GM23338 (cell line): ENCODE results near the gene MPRIP. TPM values are rescaled to one million over a fixed set of nuclear protein-coding genes. Genes with fewer than 3 reads are reported as not detected.

Experiments used
- ATAC-seq: fragments of 200-7000 bp; cut with Tn5 transposase; 3 replicates; pipeline ENCODE4 v1.9.1; 2020
- DNase-seq: peaks from one replicate; pipeline ENCODE4 v3.0.0-alpha.2; 2015; ENCODE audit warnings: low spot score
- H2AFZ ChIP-seq: fragments of 200-600 bp; sonication (generic); 2 replicates; pipeline ENCODE4 v1.8.0; 2016; ENCODE audit warnings: antibody characterized with exemption, mild to moderate bottlenecking, moderate library complexity
- H3F3A ChIP-seq: fragments of 200-600 bp; sonication (generic); replicated peaks from 2 replicates; pipeline ENCODE4 v1.8.0; 2017; ENCODE audit warnings: antibody characterized with exemption, mixed run types, low read depth
- H3K27ac ChIP-seq: fragments of 200-600 bp; sonication (generic); 2 replicates; pipeline ENCODE4 v1.6.1; 2016; ENCODE audit warnings: low read depth
- H3K27me3 ChIP-seq: fragments of 200-600 bp; sonication (generic); 2 replicates; pipeline ENCODE4 v1.8.0; 2016; ENCODE audit warnings: mild to moderate bottlenecking, mixed run types, moderate library complexity; ENCODE audit not compliant: insufficient read depth
- H3K36me3 ChIP-seq: fragments of 200-600 bp; sonication (generic); 2 replicates; pipeline ENCODE4 v1.8.0; 2016; ENCODE audit warnings: mild to moderate bottlenecking; ENCODE audit not compliant: insufficient read depth
- H3K4me1 ChIP-seq: fragments of 200-600 bp; sonication (generic); 2 replicates; pipeline ENCODE4 v1.8.0; 2016; ENCODE audit warnings: mild to moderate bottlenecking, moderate library complexity; ENCODE audit not compliant: insufficient read depth
- H3K4me2 ChIP-seq: fragments of 200-600 bp; sonication (generic); 2 replicates; pipeline ENCODE4 v1.7.1; 2017; ENCODE audit warnings: mixed run types
- H3K4me3 ChIP-seq: fragments of 200-600 bp; sonication (generic); 2 replicates; pipeline ENCODE4 v1.6.1; 2016; ENCODE audit warnings: mixed run types
- H3K79me2 ChIP-seq: fragments of 200-600 bp; sonication (generic); replicated peaks from 2 replicates; pipeline ENCODE4 v1.8.0; 2017; ENCODE audit warnings: mild to moderate bottlenecking; ENCODE audit not compliant: insufficient read depth
- H3K9me2 ChIP-seq: fragments of 200-600 bp; sonication (generic); 2 replicates; pipeline ENCODE4 v1.8.0; 2017; ENCODE audit not compliant: insufficient read depth
- H4K20me1 ChIP-seq: fragments of 200-600 bp; sonication (generic); replicated peaks from 2 replicates; pipeline ENCODE4 v1.8.0; 2017; ENCODE audit warnings: mild to moderate bottlenecking; ENCODE audit not compliant: insufficient read depth
- H3K27ac Mint-ChIP-seq: 2 replicates; pipeline ENCODE4 v1.8.0; 2020; ENCODE audit warnings: inconsistent platforms, mild to moderate bottlenecking, moderate library complexity, mixed read lengths
- H3K27me3 Mint-ChIP-seq: 3 replicates; pipeline ENCODE4 v1.8.0; 2022; ENCODE audit warnings: low read depth, mild to moderate bottlenecking, moderate library complexity, mixed read lengths, inconsistent platforms; ENCODE audit not compliant: insufficient read depth, poor library complexity
- H3K36me3 Mint-ChIP-seq: 3 replicates; pipeline ENCODE4 v1.8.0; 2021; ENCODE audit warnings: low read depth, mild to moderate bottlenecking, inconsistent platforms, moderate library complexity, mixed read lengths
- H3K4me1 Mint-ChIP-seq: 3 replicates; pipeline ENCODE4 v1.8.0; 2020; ENCODE audit warnings: mild to moderate bottlenecking, inconsistent platforms, mixed read lengths
- H3K4me3 Mint-ChIP-seq: 3 replicates; pipeline ENCODE4 v1.8.0; 2021; ENCODE audit warnings: moderate library complexity, mild to moderate bottlenecking, inconsistent platforms, mixed read lengths
- H3K9me3 Mint-ChIP-seq: 3 replicates; pipeline ENCODE4 v1.8.0; 2020; ENCODE audit warnings: moderate library complexity, mild to moderate bottlenecking, inconsistent platforms, mixed read lengths
- EZH2 ChIP-seq: fragments of 200-600 bp; sonication (generic); IDR thresholded peaks from one replicate; pipeline ENCODE4 v1.8.0; 2017; ENCODE audit warnings: antibody characterized with exemption, mild to moderate bottlenecking, low read depth; ENCODE audit not compliant: unreplicated experiment
- EZH2phosphoT487 ChIP-seq: fragments of 200-600 bp; sonication (generic); IDR thresholded peaks from one replicate; pipeline ENCODE4 v1.8.1; 2018; ENCODE audit warnings: antibody characterized with exemption; ENCODE audit not compliant: unreplicated experiment
- JUNB ChIP-seq: IDR thresholded peaks from one replicate; pipeline ENCODE4 v1.6.1; 2016; ENCODE audit warnings: antibody characterized with exemption; ENCODE audit not compliant: unreplicated experiment
- POLR2AphosphoS5 ChIP-seq: IDR thresholded peaks from 2 replicates; pipeline ENCODE4 v1.6.1; 2016; ENCODE audit warnings: antibody characterized with exemption, low read depth
- STAT1 ChIP-seq: IDR thresholded peaks from one replicate; pipeline ENCODE4 v1.6.1; 2016; ENCODE audit warnings: antibody characterized with exemption; ENCODE audit not compliant: unreplicated experiment
- ZNF114 ChIP-seq: fragments of 250-450 bp; sonication (Bioruptor Pico); IDR thresholded peaks from 2 replicates; pipeline ENCODE4 v1.5.0; 2020; ENCODE audit warnings: mild to moderate bottlenecking, moderate library complexity
- ZNF331 ChIP-seq: fragments of 250-450 bp; sonication (Bioruptor Pico); IDR thresholded peaks from 2 replicates; pipeline ENCODE4 v1.5.0; 2020; ENCODE audit warnings: low read depth, mild to moderate bottlenecking, moderate library complexity
- polyA plus RNA-seq: library from polyadenylated mRNA; unstranded; fragments of >200 nt; fragmentation: Nextera tagmentation; extraction: Ambion mirVana; gene quantifications from 2 replicates; pipeline ENCODE4 v1.2.1, GENCODE V29; 2016
- total RNA-seq: library from RNA; depleted of rRNA; stranded (reverse); fragments of >200 nt; shearing (Covaris generic); gene quantifications from 2 replicates; pipeline ENCODE4 v1.2.3, GENCODE V29; 2014
- TF ChIP-seq, protein P1 (sequence below), 2 experiments: fragments of 200-600 bp in 1 of 2; sonication (generic) in 1 of 2; conservative IDR thresholded peaks; 2 replicates each; pipeline versions ENCODE4 v1.5.1 to v1.6.1; 2016 to 2017; ENCODE audit warnings: antibody characterized with exemption in 2 of 2, low read depth in 2 of 2, mild to moderate bottlenecking in 2 of 2, moderate library complexity in 1 of 2
- TF ChIP-seq, protein P2 (sequence below): IDR thresholded peaks from 2 replicates; pipeline ENCODE4 v1.6.1; 2016; ENCODE audit warnings: antibody characterized with exemption
- TF ChIP-seq, protein P3 (sequence below): fragments of 250-450 bp; sonication (Bioruptor Pico); IDR thresholded peaks from 2 replicates; pipeline ENCODE4 v1.5.0; 2020; ENCODE audit warnings: mild to moderate bottlenecking, moderate library complexity

The MPRIP gene
- total and polyA plus RNA-seq, 2 experiments from 2014 or later: 39.3 to 113 TPM

DNA sequence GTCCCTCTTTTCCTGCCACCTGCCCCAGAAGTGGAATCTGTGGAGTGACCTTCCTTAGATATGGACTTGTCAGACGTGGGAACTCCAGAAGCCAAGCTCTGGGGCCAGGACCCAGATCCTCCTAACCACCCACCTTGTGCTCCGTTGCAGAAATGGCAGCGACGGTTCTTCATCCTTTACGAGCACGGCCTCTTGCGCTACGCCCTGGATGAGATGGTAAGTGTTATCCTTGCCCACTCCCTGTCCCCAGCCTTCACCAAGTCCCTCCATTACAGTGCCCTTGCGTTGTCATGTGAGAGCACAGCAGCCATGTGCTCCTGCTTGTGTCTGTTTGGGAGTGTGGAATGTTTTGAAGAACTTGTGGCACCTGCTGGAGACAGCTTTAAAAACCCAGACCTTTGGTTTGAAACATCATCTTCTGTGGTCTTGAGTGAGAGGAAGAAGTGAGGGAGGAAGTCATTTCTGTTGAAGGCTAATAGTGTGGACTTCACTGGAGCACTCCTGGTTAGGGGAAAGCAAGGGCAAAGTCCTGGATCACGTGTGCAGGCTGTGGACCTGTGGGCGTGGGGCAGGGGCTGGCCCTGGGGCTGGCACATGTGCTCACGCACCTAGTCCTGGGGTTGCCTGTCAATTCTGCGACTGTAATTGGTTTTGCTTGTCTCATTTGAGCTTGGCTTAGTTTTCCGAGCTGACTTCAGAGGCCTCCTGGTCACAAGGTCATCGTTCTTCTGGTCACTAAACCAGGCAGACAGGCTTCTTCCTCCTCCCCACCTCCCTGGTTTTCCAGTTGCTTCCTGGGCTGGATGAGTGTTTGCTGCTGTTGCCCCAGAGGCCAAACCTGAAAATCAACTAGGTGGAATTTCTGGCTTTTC, 35.8 kb downstream of the MPRIP start (continued):
- TF ChIP-seq, protein P1, sequence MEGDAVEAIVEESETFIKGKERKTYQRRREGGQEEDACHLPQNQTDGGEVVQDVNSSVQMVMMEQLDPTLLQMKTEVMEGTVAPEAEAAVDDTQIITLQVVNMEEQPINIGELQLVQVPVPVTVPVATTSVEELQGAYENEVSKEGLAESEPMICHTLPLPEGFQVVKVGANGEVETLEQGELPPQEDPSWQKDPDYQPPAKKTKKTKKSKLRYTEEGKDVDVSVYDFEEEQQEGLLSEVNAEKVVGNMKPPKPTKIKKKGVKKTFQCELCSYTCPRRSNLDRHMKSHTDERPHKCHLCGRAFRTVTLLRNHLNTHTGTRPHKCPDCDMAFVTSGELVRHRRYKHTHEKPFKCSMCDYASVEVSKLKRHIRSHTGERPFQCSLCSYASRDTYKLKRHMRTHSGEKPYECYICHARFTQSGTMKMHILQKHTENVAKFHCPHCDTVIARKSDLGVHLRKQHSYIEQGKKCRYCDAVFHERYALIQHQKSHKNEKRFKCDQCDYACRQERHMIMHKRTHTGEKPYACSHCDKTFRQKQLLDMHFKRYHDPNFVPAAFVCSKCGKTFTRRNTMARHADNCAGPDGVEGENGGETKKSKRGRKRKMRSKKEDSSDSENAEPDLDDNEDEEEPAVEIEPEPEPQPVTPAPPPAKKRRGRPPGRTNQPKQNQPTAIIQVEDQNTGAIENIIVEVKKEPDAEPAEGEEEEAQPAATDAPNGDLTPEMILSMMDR (conservative IDR thresholded peaks at IDR 0.05; ENCODE audit: low read depth in 2 of 2): no peak
- TF ChIP-seq, protein P2, sequence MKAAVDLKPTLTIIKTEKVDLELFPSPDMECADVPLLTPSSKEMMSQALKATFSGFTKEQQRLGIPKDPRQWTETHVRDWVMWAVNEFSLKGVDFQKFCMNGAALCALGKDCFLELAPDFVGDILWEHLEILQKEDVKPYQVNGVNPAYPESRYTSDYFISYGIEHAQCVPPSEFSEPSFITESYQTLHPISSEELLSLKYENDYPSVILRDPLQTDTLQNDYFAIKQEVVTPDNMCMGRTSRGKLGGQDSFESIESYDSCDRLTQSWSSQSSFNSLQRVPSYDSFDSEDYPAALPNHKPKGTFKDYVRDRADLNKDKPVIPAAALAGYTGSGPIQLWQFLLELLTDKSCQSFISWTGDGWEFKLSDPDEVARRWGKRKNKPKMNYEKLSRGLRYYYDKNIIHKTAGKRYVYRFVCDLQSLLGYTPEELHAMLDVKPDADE: no peak

DNA sequence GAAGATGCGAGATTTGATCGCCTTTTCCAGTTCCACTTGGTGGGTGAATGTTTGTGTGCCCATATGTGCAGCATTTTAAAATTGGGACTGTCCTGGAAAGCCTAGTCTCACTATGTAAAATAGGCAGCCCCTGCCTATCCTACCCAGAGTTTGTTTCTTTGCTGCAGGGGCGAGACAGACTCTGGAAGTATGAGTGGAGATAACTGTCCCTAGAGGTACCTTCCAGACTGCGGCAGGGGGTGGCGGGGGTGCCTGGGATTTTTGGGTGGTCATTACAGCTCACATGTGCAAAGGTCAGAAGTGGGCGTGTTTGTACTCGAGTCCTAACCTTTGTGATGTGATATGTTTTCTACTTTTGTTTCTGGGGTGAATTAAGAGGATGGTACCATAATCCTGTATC, 36.6 kb downstream of the MPRIP start:
- no peaks in the 10 kb centered on the region for H3K4me1 ChIP-seq
- H3K36me3 ChIP-seq: no peaks in the 10 kb centered on the region; the same call in 1 of the 2 replicates
- Mint-ChIP-seq H3K4me3 (no peak overlapping the region), H3K27ac (no peak overlapping the region; the same call in 1 of the 2 replicates), H3K36me3 (peaks cover 7% of the 10 kb centered on the region; the same call in 2 of the 3 replicates), H3K27me3 (peaks cover 6% of the 10 kb centered on the region), H3K9me3 (no peaks in the 10 kb centered on the region; the same call in 2 of the 3 replicates), H3K4me1 (no peaks in the 10 kb centered on the region)
- H3K4me3 ChIP-seq: no peak overlapping the region
- H3K4me2 ChIP-seq: no peak overlapping the region
- H2AFZ ChIP-seq: no peak overlapping the region
- H3K79me2 ChIP-seq: peaks cover 40% of the 10 kb centered on the region
- DNase-seq (no peak), ATAC-seq (no peak)
- H4K20me1 ChIP-seq: peaks cover 22% of the 10 kb centered on the region
- H3K27me3 ChIP-seq: no peaks in the 10 kb centered on the region
- no peak overlapping the region for H3K27ac ChIP-seq
- no peaks in the 10 kb centered on the region for H3F3A ChIP-seq
- no peaks in the 10 kb centered on the region for H3K9me2 ChIP-seq
- TF ChIP-seq, protein P2: no peak
- TF ChIP-seq JUNB: no peak
- TF ChIP-seq, protein P3, sequence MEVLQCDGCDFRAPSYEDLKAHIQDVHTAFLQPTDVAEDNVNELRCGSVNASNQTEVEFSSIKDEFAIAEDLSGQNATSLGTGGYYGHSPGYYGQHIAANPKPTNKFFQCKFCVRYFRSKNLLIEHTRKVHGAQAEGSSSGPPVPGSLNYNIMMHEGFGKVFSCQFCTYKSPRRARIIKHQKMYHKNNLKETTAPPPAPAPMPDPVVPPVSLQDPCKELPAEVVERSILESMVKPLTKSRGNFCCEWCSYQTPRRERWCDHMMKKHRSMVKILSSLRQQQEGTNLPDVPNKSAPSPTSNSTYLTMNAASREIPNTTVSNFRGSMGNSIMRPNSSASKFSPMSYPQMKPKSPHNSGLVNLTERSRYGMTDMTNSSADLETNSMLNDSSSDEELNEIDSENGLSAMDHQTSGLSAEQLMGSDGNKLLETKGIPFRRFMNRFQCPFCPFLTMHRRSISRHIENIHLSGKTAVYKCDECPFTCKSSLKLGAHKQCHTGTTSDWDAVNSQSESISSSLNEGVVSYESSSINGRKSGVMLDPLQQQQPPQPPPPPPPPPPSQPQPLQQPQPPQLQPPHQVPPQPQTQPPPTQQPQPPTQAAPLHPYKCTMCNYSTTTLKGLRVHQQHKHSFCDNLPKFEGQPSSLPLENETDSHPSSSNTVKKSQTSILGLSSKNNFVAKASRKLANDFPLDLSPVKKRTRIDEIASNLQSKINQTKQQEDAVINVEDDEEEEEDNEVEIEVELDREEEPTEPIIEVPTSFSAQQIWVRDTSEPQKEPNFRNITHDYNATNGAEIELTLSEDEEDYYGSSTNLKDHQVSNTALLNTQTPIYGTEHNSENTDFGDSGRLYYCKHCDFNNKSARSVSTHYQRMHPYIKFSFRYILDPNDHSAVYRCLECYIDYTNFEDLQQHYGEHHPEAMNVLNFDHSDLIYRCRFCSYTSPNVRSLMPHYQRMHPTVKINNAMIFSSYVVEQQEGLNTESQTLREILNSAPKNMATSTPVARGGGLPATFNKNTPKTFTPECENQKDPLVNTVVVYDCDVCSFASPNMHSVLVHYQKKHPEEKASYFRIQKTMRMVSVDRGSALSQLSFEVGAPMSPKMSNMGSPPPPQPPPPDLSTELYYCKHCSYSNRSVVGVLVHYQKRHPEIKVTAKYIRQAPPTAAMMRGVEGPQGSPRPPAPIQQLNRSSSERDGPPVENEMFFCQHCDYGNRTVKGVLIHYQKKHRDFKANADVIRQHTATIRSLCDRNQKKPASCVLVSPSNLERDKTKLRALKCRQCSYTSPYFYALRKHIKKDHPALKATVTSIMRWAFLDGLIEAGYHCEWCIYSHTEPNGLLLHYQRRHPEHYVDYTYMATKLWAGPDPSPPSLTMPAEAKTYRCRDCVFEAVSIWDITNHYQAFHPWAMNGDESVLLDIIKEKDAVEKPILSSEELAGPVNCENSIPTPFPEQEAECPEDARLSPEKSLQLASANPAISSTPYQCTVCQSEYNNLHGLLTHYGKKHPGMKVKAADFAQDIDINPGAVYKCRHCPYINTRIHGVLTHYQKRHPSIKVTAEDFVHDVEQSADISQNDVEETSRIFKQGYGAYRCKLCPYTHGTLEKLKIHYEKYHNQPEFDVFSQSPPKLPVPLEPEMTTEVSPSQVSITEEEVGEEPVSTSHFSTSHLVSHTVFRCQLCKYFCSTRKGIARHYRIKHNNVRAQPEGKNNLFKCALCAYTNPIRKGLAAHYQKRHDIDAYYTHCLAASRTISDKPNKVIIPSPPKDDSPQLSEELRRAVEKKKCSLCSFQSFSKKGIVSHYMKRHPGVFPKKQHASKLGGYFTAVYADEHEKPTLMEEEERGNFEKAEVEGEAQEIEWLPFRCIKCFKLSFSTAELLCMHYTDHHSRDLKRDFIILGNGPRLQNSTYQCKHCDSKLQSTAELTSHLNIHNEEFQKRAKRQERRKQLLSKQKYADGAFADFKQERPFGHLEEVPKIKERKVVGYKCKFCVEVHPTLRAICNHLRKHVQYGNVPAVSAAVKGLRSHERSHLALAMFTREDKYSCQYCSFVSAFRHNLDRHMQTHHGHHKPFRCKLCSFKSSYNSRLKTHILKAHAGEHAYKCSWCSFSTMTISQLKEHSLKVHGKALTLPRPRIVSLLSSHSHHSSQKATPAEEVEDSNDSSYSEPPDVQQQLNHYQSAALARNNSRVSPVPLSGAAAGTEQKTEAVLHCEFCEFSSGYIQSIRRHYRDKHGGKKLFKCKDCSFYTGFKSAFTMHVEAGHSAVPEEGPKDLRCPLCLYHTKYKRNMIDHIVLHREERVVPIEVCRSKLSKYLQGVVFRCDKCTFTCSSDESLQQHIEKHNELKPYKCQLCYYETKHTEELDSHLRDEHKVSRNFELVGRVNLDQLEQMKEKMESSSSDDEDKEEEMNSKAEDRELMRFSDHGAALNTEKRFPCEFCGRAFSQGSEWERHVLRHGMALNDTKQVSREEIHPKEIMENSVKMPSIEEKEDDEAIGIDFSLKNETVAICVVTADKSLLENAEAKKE (CRISPR knock-in tag): no peak
- no peak for TF ChIP-seq ZNF114 (CRISPR knock-in tag)
- TF ChIP-seq EZH2: no peak
- no peak for TF ChIP-seq POLR2AphosphoS5
- TF ChIP-seq EZH2phosphoT487: no peak
- TF ChIP-seq, protein P1 (conservative IDR thresholded peaks at IDR 0.05; ENCODE audit: low read depth in 2 of 2): no peak
- TF ChIP-seq STAT1: no peak
- no peak for TF ChIP-seq ZNF331 (CRISPR knock-in tag)
